ENCODE data around the gene GATD1. TPM values are rescaled to one million over a fixed set of nuclear protein-coding genes. Genes with fewer than 3 reads are reported as not detected.
A peak's percentile ranks its signal among the peaks of the same experiment; 100 is the strongest.

Gene GATD1
- total and polyA plus RNA-seq, 8 donors: 9.9 to 68.1 (median 22.9) TPM

DNA sequence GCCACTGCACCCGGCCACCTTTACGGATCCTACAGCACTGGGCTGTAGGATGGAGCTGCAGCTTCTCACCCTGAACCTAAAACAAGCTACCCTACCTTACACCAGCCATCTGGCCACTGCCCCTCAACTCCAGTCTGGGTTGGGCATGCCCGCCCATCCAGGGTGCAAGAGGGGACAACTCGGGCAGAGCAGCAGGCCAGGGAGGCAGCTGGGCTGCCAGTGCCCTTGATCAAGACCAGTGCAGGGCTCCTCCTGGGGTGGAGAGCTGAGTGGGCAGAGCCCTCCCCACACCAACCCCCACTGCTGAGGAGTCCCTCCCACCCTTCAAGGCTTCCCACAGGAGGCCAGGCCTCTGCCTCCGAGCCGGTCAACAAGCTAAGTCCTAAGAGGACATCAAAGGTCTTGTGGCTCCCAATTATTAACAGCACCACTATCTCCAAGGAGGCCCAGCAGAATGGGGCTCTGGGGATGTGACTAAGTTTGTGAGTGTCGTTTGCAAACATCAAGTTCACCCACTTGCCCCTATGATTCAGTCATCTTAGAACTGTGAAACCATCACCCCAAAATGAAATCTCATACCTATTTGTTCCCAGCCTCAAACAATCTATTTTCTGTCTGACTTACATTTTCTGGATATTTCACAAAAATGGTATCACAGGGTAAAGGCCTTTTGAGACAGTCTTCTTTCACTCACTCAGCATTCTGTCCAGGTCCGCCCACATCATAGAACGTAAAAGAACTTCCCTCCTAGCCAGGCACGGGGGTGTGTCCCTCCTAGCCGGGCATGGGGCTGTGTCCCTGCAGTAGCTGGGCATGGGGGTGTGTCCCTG is 11.0 kb downstream of the GATD1 start:
- H3K36me3 ChIP-seq: peaks cover 46 to 99% (median 86%) of the 10 kb centered on the region in 4 donors
- WGBS, 5 donors: 66 to 75% (median 72%) methylated on average over 11 of the region's 11 CpGs
- H3K4me3 ChIP-seq: no peak overlapping the region
- TF ChIP-seq EP300 (IDR thresholded peaks at IDR 0.05): no peak
- TF ChIP-seq, protein P1, sequence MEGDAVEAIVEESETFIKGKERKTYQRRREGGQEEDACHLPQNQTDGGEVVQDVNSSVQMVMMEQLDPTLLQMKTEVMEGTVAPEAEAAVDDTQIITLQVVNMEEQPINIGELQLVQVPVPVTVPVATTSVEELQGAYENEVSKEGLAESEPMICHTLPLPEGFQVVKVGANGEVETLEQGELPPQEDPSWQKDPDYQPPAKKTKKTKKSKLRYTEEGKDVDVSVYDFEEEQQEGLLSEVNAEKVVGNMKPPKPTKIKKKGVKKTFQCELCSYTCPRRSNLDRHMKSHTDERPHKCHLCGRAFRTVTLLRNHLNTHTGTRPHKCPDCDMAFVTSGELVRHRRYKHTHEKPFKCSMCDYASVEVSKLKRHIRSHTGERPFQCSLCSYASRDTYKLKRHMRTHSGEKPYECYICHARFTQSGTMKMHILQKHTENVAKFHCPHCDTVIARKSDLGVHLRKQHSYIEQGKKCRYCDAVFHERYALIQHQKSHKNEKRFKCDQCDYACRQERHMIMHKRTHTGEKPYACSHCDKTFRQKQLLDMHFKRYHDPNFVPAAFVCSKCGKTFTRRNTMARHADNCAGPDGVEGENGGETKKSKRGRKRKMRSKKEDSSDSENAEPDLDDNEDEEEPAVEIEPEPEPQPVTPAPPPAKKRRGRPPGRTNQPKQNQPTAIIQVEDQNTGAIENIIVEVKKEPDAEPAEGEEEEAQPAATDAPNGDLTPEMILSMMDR (IDR thresholded peaks at IDR 0.05): no peak
- TF ChIP-seq POLR2A (IDR thresholded peaks at IDR 0.05): no peak
- TF ChIP-seq POLR2AphosphoS5 (IDR thresholded peaks at IDR 0.05): no peak
- H3K27me3 ChIP-seq: no peaks in the 10 kb centered on the region
- H3K4me1 ChIP-seq: peaks cover 5 to 28% (median 17%) of the 10 kb centered on the region in 4 donors
- no peak for DNase-seq
- H3K27ac ChIP-seq: no peak overlapping the region
- no peaks in the 10 kb centered on the region for H3K9me3 ChIP-seq
- intact Hi-C loops (cut with DNase I; ENCODE audit: low total_unique reads): no loop called here

DNA sequence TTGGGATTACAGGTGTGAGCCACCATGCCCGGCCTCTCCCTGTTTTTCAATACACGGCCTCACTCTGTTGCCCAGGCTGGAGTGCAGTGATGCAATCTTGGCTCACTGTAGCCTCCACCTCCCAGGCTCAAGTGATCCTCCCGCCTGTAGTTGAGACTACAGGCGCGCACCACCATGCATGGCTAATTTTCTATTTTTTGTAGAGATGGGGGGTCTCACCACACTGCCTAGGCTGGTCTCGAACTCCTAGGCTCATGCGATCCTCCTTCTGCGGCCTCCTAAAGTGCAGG is 11.5 kb downstream of the GATD1 start:
- WGBS, 5 donors: 87 to 96% (median 95%) methylated on average over 7 to 8 of the region's 8 CpGs
- intact Hi-C loops (cut with DNase I; ENCODE audit: low total_unique reads): no loop called here
- Histone ChIP-seq H3K4me3 (no peak overlapping the region), H3K9me3 (no peaks in the 10 kb centered on the region), H3K27ac (peak overlapping the region in 1 of 5 donors; percentile 17), H3K4me1 (peaks cover 5 to 28% (median 17%) of the 10 kb centered on the region in 4 donors), H3K36me3 (peaks cover 46 to 99% (median 86%) of the 10 kb centered on the region in 4 donors), H3K27me3 (no peaks in the 10 kb centered on the region)
- no peak for DNase-seq
- TF ChIP-seq, protein P1 (IDR thresholded peaks at IDR 0.05): no peak

DNA sequence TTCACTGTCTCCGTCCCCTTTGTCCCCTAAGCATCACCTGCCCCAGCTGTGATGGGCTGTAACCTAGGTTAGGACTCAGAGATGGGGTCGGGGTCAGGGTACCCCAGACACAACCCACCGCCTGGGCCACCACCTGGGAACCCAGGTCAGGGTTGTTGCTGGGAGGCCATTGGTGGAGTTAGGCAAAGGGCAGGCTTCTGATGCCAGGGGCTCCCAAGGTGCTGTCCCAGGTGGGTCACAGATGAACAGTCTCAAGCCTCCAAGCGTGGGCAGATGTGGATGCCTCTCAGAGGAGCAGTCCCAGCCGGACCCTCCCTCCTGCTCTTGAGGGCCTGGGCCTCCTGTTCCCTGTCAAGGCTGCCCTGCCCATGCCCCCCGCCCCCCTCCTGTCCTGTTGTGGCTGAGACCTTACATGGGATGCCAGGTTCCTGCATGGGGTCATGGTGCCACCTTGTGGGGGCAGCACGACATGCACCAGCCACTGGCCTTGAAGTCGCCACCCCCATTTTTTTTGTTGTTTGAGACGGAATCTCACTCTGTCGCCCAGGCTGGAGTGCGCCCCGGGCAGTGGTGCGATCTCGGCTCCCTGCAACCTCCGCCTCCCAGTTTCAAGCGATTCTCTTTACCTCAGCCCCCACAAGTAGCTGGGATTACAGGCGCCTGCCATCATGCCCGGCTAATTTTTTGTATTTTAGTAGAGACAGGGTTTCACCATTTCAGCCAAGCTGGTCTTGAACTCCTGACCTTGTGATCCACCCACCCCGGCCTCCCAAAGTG is 12.1 kb downstream of the GATD1 start:
- peaks cover 46 to 99% (median 86%) of the 10 kb centered on the region in 4 donors for H3K36me3 ChIP-seq
- WGBS, 5 donors: 65 to 79% (median 68%) methylated on average over 16 to 19 of the region's 19 CpGs
- TF ChIP-seq, protein P1 (IDR thresholded peaks at IDR 0.05): peak in 5 of 7 experiments; percentile 38 to 69 (median 56)
- TF ChIP-seq POLR2AphosphoS5 (IDR thresholded peaks at IDR 0.05) (no peak), POLR2A (IDR thresholded peaks at IDR 0.05) (no peak), EP300 (IDR thresholded peaks at IDR 0.05) (no peak)

DNA sequence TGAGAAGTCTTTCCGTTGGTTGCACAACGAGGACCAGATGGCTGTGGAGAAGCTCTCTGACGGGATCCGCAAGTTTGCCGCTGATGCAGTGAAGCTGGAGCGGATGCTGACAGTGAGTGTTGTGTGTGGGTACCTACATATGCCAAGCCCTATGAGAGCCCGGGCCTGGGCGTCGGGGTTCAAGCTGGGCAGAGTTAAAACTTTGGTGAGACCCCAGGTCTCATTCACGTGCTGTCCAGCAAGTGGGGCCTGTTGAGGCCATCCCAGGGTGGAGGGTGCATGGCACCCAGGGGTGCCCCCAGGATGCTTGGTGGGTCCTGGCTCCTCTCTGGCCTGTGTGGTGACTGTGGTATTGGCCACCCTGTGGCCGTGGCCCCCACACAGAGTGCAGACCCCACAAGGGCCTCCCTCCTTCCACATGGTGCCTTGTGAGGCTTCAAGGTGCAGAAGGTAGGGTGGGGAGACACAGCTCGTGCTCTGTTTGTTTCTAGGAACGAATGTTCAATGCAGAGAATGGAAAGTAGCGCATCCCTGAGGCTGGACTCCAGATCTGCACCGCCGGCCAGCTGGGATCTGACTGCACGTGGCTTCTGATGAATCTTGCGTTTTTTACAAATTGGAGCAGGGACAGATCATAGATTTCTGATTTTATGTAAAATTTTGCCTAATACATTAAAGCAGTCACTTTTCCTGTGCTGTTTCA is 12.8 kb downstream of the GATD1 start:
- no peak for DNase-seq
- WGBS, 5 donors: 79 to 86% (median 85%) methylated on average over 17 to 18 of the region's 18 CpGs
- H3K36me3 ChIP-seq: peaks cover 51 to 99% (median 87%) of the 10 kb centered on the region in 4 donors

More for the DNA sequence above, 12.1 kb downstream of the GATD1 start:
- DNase-seq: peak; percentile 63 to 82
- intact Hi-C loops (cut with DNase I; ENCODE audit: low total_unique reads): no loop called here
- Histone ChIP-seq H3K27me3 (no peaks in the 10 kb centered on the region), H3K9me3 (no peaks in the 10 kb centered on the region), H3K4me3 (no peak overlapping the region), H3K4me1 (peaks cover 5 to 28% (median 17%) of the 10 kb centered on the region in 4 donors), H3K27ac (peak overlapping the region in 1 of 5 donors; percentile 17)

More for the DNA sequence above, 12.8 kb downstream of the GATD1 start:
- H3K4me3 ChIP-seq: no peak overlapping the region
- H3K9me3 ChIP-seq: no peaks in the 10 kb centered on the region
- intact Hi-C loops (cut with DNase I; ENCODE audit: low total_unique reads): no loop called here
- no peaks in the 10 kb centered on the region for H3K27me3 ChIP-seq
- TF ChIP-seq POLR2A (IDR thresholded peaks at IDR 0.05): no peak
- TF ChIP-seq, protein P1 (IDR thresholded peaks at IDR 0.05): no peak
- no peak overlapping the region for H3K27ac ChIP-seq
- H3K4me1 ChIP-seq: peaks cover 5 to 28% (median 17%) of the 10 kb centered on the region in 4 donors

All from stomach (tissue), 9 donors.